Calu3 (cell line): ENCODE results near the gene MAS1. TPM values are rescaled to one million over a fixed set of nuclear protein-coding genes. Genes with fewer than 3 reads are reported as not detected.

Experiments
- BruUV-seq: library from RNA; stranded (reverse); fragments of 400-500 nt; replicated peaks from 2 replicates; lab custom pipeline; 2021; lab: Mats Ljungman, UMichigan
- CTCF ChIA-PET: fragments of 300-600 bp; sonication (Branson Sonifier 250); formaldehyde crosslinking; loops from one replicate; lab custom pipeline; 2022; ENCODE audit warnings: antibody characterized with exemption; lab: Charles Lee
- DNase-seq: peaks from one replicate; pipeline ENCODE4 v3.0.0; 2022
- H3K27ac Mint-ChIP-seq: one replicate; pipeline ENCODE4 v1.8.0; 2022; ENCODE audit warnings: mixed read lengths; ENCODE audit not compliant: unreplicated experiment
- H3K27me3 Mint-ChIP-seq: one replicate; pipeline ENCODE4 v1.8.0; 2022; ENCODE audit warnings: mixed read lengths; ENCODE audit not compliant: unreplicated experiment
- H3K36me3 Mint-ChIP-seq: one replicate; pipeline ENCODE4 v1.8.0; 2022; ENCODE audit warnings: mild to moderate bottlenecking, moderate library complexity, mixed read lengths; ENCODE audit not compliant: insufficient read depth, unreplicated experiment
- H3K4me1 Mint-ChIP-seq: one replicate; pipeline ENCODE4 v1.8.0; 2022; ENCODE audit warnings: mild to moderate bottlenecking, low read depth, mixed read lengths; ENCODE audit not compliant: unreplicated experiment
- H3K4me3 Mint-ChIP-seq: one replicate; pipeline ENCODE4 v1.8.0; 2022; ENCODE audit warnings: mild to moderate bottlenecking, low read depth, moderate library complexity, mixed read lengths; ENCODE audit not compliant: unreplicated experiment
- H3K9me3 Mint-ChIP-seq: one replicate; pipeline ENCODE4 v1.8.0; 2022; ENCODE audit warnings: low read depth, mixed read lengths; ENCODE audit not compliant: unreplicated experiment
- CTCF ChIP-seq: fragments of 200-600 bp; IDR thresholded peaks from one replicate; pipeline ENCODE4 v1.8.0; 2022; ENCODE audit warnings: antibody characterized with exemption; ENCODE audit not compliant: unreplicated experiment
- intact Hi-C: fragments of 100-400 bp; cut with micrococcal nuclease; formaldehyde crosslinking; loops from one replicate; pipeline ENCODE4 v1.10.0; 2022; ENCODE audit not compliant: unreplicated experiment
- total RNA-seq: library from RNA; stranded (reverse); gene quantifications from 2 replicates; pipeline ENCODE4 v1.2.3, GENCODE V29; 2022

MAS1 gene
- total RNA-seq, 1 experiment from 2014 or later, result not detected

GRCh38 chr6:159899994-159900745 lies 9.4 kb downstream of the MAS1 start:
- intact Hi-C loops, result no loop called here
- CTCF ChIA-PET, result no interaction called here
- BruUV-seq, result no TSS peak
- Mint-ChIP-seq H3K9me3 (no peaks in the 10 kb centered on the region), H3K27ac (no peak overlapping the region), H3K36me3 (no peaks in the 10 kb centered on the region), H3K4me1 (peaks cover 9% of the 10 kb centered on the region), H3K27me3 (no peaks in the 10 kb centered on the region), H3K4me3 (no peak overlapping the region)
- no peak for TF ChIP-seq CTCF
- peak; percentile 13 for DNase-seq

- CTCF ChIA-PET, result no interaction called here
- intact Hi-C loops, result no loop called here
- no peaks in the 10 kb centered on the region for H3K36me3 Mint-ChIP-seq
- TF ChIP-seq CTCF, result no peak
- no peaks in the 10 kb centered on the region for H3K9me3 Mint-ChIP-seq
- H3K27ac Mint-ChIP-seq, result no peak overlapping the region
- peaks cover 6% of the 10 kb centered on the region for H3K27me3 Mint-ChIP-seq
- peaks cover 9% of the 10 kb centered on the region for H3K4me1 Mint-ChIP-seq
- BruUV-seq, result no TSS peak
- DNase-seq, result no peak
- H3K4me3 Mint-ChIP-seq, result no peak overlapping the region
Measured at GRCh38 chr6:159902620-159903019, 11.8 kb downstream of the MAS1 start.

- CTCF ChIA-PET, result no interaction called here
- Mint-ChIP-seq H3K27me3 (peaks cover 19% of the 10 kb centered on the region), H3K9me3 (no peaks in the 10 kb centered on the region), H3K4me1 (peaks cover 9% of the 10 kb centered on the region), H3K4me3 (no peak overlapping the region), H3K36me3 (no peaks in the 10 kb centered on the region), H3K27ac (no peak overlapping the region)
- BruUV-seq, result no TSS peak
- intact Hi-C loops, result no loop called here
- no peak for DNase-seq
- no peak for TF ChIP-seq CTCF
Measured at GRCh38 chr6:159904497-159904911, 13.7 kb downstream of the MAS1 start.

GRCh38 chr6:159906400-159906799 lies 15.6 kb downstream of the MAS1 start:
- Mint-ChIP-seq H3K27me3 (peaks cover 38% of the 10 kb centered on the region), H3K36me3 (no peaks in the 10 kb centered on the region), H3K27ac (no peak overlapping the region), H3K4me1 (no peaks in the 10 kb centered on the region), H3K4me3 (no peak overlapping the region), H3K9me3 (peaks cover 3% of the 10 kb centered on the region)
- no TSS peak for BruUV-seq
- no peak for TF ChIP-seq CTCF
- no peak for DNase-seq
- intact Hi-C loops, result no loop called here
- CTCF ChIA-PET, result no interaction called here
